Measurements from ENCODE around the gene PCK1. TPM values are rescaled to one million over a fixed set of nuclear protein-coding genes. Genes with fewer than 3 reads are reported as not detected.

Gene PCK1
- total RNA-seq, 4 donors from 2014 or later = 0.56 to 3.4 (median 2.2) TPM

DNA sequence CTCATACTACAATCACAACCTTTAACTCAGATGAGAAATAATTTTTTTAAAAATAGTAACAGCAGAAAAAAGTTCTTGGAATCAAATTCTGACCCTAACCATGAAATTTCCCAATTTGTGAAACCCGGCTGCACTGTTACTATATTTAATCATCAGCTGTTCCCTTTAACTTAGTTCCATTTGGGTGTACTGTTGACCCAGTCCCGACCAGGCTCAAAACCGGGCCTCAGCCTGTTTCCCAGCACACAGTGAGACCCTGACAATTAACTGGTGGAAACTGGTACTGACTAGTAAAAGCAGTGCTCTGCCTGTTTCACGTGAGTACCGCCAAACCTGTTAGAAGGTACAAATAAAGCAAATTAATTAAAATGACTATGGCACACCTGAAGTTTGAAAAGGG lies 43.0 kb upstream of the PCK1 start:
- Histone ChIP-seq H3K27me3 (no peaks in the 10 kb centered on the region), H3K27ac (no peak overlapping the region), H3K4me1 (no peaks in the 10 kb centered on the region), H3K36me3 (no peaks in the 10 kb centered on the region), H3K9me3 (no peaks in the 10 kb centered on the region), H3K4me3 (replicated peaks in 1 of 3) (no peak overlapping the region)
- 89% methylated on average over 5 of the region's 5 CpGs for WGBS, 2 donors
- no peak for DNase-seq
- intact Hi-C loops (cut with DNase I) = no loop called here
- TF ChIP-seq POLR2A (IDR thresholded peaks at IDR 0.05) = no peak
- TF ChIP-seq, protein P1, sequence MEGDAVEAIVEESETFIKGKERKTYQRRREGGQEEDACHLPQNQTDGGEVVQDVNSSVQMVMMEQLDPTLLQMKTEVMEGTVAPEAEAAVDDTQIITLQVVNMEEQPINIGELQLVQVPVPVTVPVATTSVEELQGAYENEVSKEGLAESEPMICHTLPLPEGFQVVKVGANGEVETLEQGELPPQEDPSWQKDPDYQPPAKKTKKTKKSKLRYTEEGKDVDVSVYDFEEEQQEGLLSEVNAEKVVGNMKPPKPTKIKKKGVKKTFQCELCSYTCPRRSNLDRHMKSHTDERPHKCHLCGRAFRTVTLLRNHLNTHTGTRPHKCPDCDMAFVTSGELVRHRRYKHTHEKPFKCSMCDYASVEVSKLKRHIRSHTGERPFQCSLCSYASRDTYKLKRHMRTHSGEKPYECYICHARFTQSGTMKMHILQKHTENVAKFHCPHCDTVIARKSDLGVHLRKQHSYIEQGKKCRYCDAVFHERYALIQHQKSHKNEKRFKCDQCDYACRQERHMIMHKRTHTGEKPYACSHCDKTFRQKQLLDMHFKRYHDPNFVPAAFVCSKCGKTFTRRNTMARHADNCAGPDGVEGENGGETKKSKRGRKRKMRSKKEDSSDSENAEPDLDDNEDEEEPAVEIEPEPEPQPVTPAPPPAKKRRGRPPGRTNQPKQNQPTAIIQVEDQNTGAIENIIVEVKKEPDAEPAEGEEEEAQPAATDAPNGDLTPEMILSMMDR (IDR thresholded peaks at IDR 0.05) = no peak

DNA sequence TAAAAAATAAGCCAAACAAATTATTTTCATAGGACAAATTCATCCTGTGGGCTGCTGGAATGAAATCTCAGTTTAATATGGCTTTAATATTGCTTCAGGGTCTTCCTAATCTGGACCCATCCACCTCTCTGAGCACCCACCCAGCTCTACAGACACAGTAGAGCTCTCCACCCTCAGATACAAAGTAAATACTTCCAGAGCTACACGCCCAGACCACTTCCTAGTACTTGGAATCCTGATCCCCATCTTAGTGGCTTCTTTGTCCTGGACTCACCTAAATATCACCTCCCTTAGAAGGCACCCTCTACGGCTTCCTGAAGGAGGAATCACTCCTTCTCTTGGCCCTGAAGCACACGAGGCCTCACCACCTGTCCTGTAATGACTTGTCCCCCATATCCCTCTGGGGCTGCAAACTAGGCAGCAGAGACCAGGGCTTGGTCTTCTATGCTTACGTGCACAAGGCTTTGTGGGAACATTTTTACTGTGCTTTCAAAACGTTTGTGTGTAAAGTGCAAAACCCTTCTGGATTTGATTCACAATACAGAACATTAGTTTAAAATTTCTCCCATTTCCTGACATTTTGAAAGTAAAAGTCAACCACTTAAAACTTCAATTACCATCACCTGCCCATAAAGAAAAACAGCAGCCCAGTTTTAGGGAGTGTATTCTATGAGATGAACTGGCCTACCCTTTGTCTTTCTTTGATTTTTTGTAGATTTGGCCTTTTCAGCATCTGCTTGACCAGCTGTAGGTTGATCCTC lies 38.4 kb upstream of the PCK1 start:
- no peaks in the 10 kb centered on the region for H3K9me3 ChIP-seq
- intact Hi-C loops (cut with DNase I) = loop anchor here (5.0 kb wide), 1 partner anchor 680 kb away; no protein-coding TSS in a partner anchor
- no peaks in the 10 kb centered on the region for H3K4me1 ChIP-seq
- no peak for TF ChIP-seq POLR2A (IDR thresholded peaks at IDR 0.05)
- TF ChIP-seq, protein P1 (IDR thresholded peaks at IDR 0.05) = no peak
- no peaks in the 10 kb centered on the region for H3K36me3 ChIP-seq
- H3K27me3 ChIP-seq = no peaks in the 10 kb centered on the region
- no peak for DNase-seq
- H3K27ac ChIP-seq = no peak overlapping the region
- WGBS, 2 donors = 74% methylated on average over 5 of the region's 5 CpGs
- no peak overlapping the region for H3K4me3 ChIP-seq (replicated peaks in 1 of 3)

DNA sequence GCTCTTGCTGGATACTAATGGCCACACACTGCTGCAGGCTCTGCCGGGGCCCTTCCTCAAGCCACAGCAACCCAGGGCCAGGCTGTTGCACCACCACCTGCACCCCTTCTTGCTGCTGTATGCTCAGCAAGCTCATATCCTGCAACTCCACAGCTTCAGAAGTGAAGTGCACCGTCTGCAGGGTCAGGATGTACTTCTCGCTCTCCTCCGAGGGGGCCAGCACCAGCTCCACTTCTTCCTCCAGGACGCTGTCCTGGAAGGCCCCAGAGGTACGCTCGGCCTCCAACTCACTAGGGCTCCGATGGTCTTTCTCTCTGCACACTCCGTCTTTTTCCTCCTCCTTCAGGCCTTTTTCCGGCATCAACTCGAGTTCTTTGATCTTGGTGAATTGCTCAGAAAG lies 37.1 kb upstream of the PCK1 start:
- H3K9me3 ChIP-seq = no peaks in the 10 kb centered on the region
- no peaks in the 10 kb centered on the region for H3K4me1 ChIP-seq
- H3K36me3 ChIP-seq = no peaks in the 10 kb centered on the region
- no peak for DNase-seq
- 87 to 90% methylated on average over 11 of the region's 11 CpGs for WGBS, 2 donors
- no peak overlapping the region for H3K27ac ChIP-seq
- H3K4me3 ChIP-seq (replicated peaks in 1 of 3) = no peak overlapping the region
- intact Hi-C loops (cut with DNase I) = loop anchor here (5.0 kb wide), 1 partner anchor 679 kb away; no protein-coding TSS in a partner anchor
- TF ChIP-seq POLR2A (IDR thresholded peaks at IDR 0.05) = no peak
- TF ChIP-seq, protein P1 (IDR thresholded peaks at IDR 0.05) = no peak
- no peaks in the 10 kb centered on the region for H3K27me3 ChIP-seq

DNA sequence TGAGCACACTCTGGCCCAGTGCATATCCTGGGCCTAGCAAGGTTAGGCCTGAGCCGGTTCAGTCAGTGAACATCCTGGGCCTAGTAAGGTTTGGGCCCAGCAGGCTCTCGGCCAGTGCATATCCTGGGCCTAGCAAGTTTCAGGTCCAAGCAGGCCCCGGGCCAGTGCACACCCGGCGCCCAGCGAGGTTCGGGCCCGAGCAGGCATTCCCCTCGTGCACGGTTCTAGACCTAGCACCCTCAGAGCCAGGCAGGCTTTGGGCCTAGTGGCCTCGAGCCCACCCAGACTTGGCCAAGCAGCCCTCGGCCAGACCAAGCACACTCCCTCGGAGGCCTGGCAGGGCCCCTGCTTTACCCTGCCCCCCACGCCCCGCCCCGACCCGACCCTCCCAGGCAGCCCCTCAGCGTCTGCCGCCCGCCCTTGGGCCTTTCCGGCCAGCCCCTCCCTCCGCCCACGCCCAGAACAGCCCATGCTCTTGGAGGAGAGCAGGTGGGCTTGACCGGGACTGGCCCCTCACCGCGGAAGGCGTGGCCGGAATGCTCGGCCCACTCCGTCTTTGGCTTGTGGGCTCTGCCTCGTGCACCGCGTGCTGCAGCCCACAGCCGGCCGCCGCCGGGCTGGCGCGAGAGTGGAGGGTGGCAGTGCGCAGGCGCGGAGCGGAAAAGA lies 36.3 kb upstream of the PCK1 start, which contains the start of gene CTCFL:
Gene CTCFL, minus strand, starts transcription at position 630 of the 666 bp plus-strand sequence. CDS start 935 bp downstream, outside the sequence.
- intact Hi-C loops (cut with DNase I) = loop anchor here (5.0 kb wide), 1 partner anchor 678 kb away; no protein-coding TSS in a partner anchor
- TF ChIP-seq, protein P1 (IDR thresholded peaks at IDR 0.05) = no peak
- TF ChIP-seq POLR2A (IDR thresholded peaks at IDR 0.05) = no peak
- 94 to 96% methylated on average over 22 to 34 of the region's 43 CpGs for WGBS, 2 donors

More for the DNA sequence above, 36.3 kb upstream of the PCK1 start, which contains the start of gene CTCFL:
- Histone ChIP-seq H3K27me3 (no peaks in the 10 kb centered on the region), H3K4me1 (no peaks in the 10 kb centered on the region), H3K27ac (no peak within 1 kb of the TSS), H3K9me3 (no peaks in the 10 kb centered on the region), H3K4me3 (replicated peaks in 1 of 3) (no peak within 1 kb of the TSS), H3K36me3 (no peaks in the 10 kb centered on the region)
- DNase-seq = no peak
